Retina (tissue), 1 donor: ENCODE results near the gene METTL22.

Experiments
- DNase-seq: peaks from one replicate; pipeline ENCODE4 v3.0.0-alpha.2; 2016

METTL22 gene

GRCh38 chr16:8594149-8594666 lies 27.3 kb upstream of the METTL22 start:
- no peak for DNase-seq

- no peak for DNase-seq
These were observed 25.7 kb upstream of the METTL22 start for GRCh38 chr16:8595783-8596182.

GRCh38 chr16:8596581-8596980 lies 24.9 kb upstream of the METTL22 start:
- DNase-seq = no peak

GRCh38 chr16:8600144-8600775 lies 21.2 kb upstream of the METTL22 start:
- DNase-seq = no peak

GRCh38 chr16:8605554-8605953 lies 15.9 kb upstream of the METTL22 start:
- DNase-seq = no peak

- no peak for DNase-seq
These were observed 14.3 kb upstream of the METTL22 start for GRCh38 chr16:8607214-8607613.

- no peak for DNase-seq
These were observed 10.4 kb upstream of the METTL22 start for GRCh38 chr16:8611122-8611521.

GRCh38 chr16:8611886-8612600 lies 9.5 kb upstream of the METTL22 start:
- DNase-seq = no peak

- DNase-seq = no peak
These were observed 7.0 kb upstream of the METTL22 start for GRCh38 chr16:8614435-8615029.

GRCh38 chr16:8619671-8620370 lies 1.7 kb upstream of the METTL22 start:
- DNase-seq = no peak

- DNase-seq = no peak
These were observed 963 bp upstream of the METTL22 start for GRCh38 chr16:8620535-8620934.

GRCh38 chr16:8621222-8621571 lies 301 bp upstream of the METTL22 start:
- DNase-seq = no peak

- no peak for DNase-seq
These were observed 788 bp downstream of the METTL22 start for GRCh38 chr16:8622315-8622656.

- DNase-seq = no peak
These were observed 2.1 kb downstream of the METTL22 start for GRCh38 chr16:8623634-8624033.

- no peak for DNase-seq
These were observed 4.1 kb downstream of the METTL22 start for GRCh38 chr16:8625491-8626087.

GRCh38 chr16:8626946-8627345 lies 5.4 kb downstream of the METTL22 start:
- DNase-seq = no peak

GRCh38 chr16:8627456-8627855 lies 6.0 kb downstream of the METTL22 start:
- no peak for DNase-seq

- no peak for DNase-seq
These were observed 7.7 kb downstream of the METTL22 start for GRCh38 chr16:8628981-8629725.

- DNase-seq = no peak
These were observed 8.9 kb downstream of the METTL22 start for GRCh38 chr16:8630255-8630953.

- DNase-seq = no peak
These were observed 9.9 kb downstream of the METTL22 start for GRCh38 chr16:8631373-8631772.

- DNase-seq = no peak
These were observed 10.4 kb downstream of the METTL22 start for GRCh38 chr16:8631818-8632465.
